CD14-positive monocyte (primary cell): ENCODE results near the gene AGAP1. TPM values are rescaled to one million over a fixed set of nuclear protein-coding genes. Genes with fewer than 3 reads are reported as not detected.
A peak's percentile ranks its signal among the peaks of the same experiment; 100 is the strongest.

Source experiments
- DNase-seq, 3 donors: peaks; one replicate each; pipeline ENCODE4 v3.0.0-alpha.2; 2011 to 2022
- H2AFZ ChIP-seq: 2 replicates; pipeline ENCODE4 v1.6.0; 2012; ENCODE audit warnings: mild to moderate bottlenecking, low read depth, low read length, inconsistent platforms; ENCODE audit not compliant: insufficient read depth, poor library complexity, severe bottlenecking
- H3K27ac ChIP-seq, 2 donors: 1 replicate in 1 of 2; 2 replicates in 1 of 2; pipeline ENCODE4 v1.5.1; 2012 to 2013; ENCODE audit warnings: low read length in 2 of 2, control low read depth in 1 of 2, inconsistent platforms in 1 of 2, low read depth in 1 of 2, mild to moderate bottlenecking in 1 of 2
- H3K27me3 ChIP-seq, 2 donors: one replicate each; pipeline versions ENCODE4 v1.6.0 to v1.6.1; 2011 to 2013; ENCODE audit warnings: low read length in 2 of 2; ENCODE audit not compliant: control insufficient read depth in 2 of 2, insufficient read depth in 2 of 2
- H3K36me3 ChIP-seq, 2 donors: replicated peaks in 1 of 2; 1 replicate in 1 of 2; 2 replicates in 1 of 2; pipeline versions ENCODE4 v1.5.1 to v1.6.1; 2012 to 2013; ENCODE audit warnings: low read length in 2 of 2, control low read depth in 1 of 2, inconsistent platforms in 1 of 2, mild to moderate bottlenecking in 1 of 2; ENCODE audit not compliant: insufficient read depth in 2 of 2, control insufficient read depth in 1 of 2
- H3K4me1 ChIP-seq, 2 donors: 1 replicate in 1 of 2; 2 replicates in 1 of 2; pipeline versions ENCODE4 v1.5.1 to v1.6.1; 2012 to 2013; ENCODE audit warnings: low read length in 2 of 2, control low read depth in 1 of 2, inconsistent platforms in 1 of 2, mild to moderate bottlenecking in 1 of 2, moderate library complexity in 1 of 2; ENCODE audit not compliant: insufficient read depth in 2 of 2, control insufficient read depth in 1 of 2
- H3K4me2 ChIP-seq: replicated peaks from 2 replicates; pipeline ENCODE3; 2012; ENCODE audit warnings: low read length, moderate library complexity, mild to moderate bottlenecking; ENCODE audit not compliant: poor library complexity, severe bottlenecking; ENCODE audit errors: extremely low read depth
- H3K4me3 ChIP-seq, 3 experiments: fragments of 200-600 bp in 1 of 3; sonication (generic) in 1 of 3; replicated peaks in 1 of 3; 1 replicate in 2 of 3; 2 replicates in 1 of 3; pipeline ENCODE4 v1.5.1; 2011 to 2013; ENCODE audit warnings: low read length in 3 of 3, mild to moderate bottlenecking in 3 of 3, control low read depth in 2 of 3, low read depth in 2 of 3, inconsistent platforms in 1 of 3, moderate library complexity in 1 of 3
- H3K79me2 ChIP-seq: 2 replicates; pipeline ENCODE4 v1.6.0; 2012; ENCODE audit warnings: mild to moderate bottlenecking, control low read depth, inconsistent platforms, low read length, moderate library complexity; ENCODE audit not compliant: insufficient read depth
- H3K9ac ChIP-seq: 2 replicates; pipeline ENCODE4 v1.6.0; 2017; ENCODE audit warnings: low read length, mild to moderate bottlenecking; ENCODE audit not compliant: insufficient read depth, poor library complexity, severe bottlenecking
- H3K9me3 ChIP-seq, 2 donors: replicated peaks in 1 of 2; 1 replicate in 1 of 2; 2 replicates in 1 of 2; pipeline versions ENCODE4 v1.5.1 to v1.6.1; 2012 to 2013; ENCODE audit warnings: low read length in 2 of 2, control low read depth in 1 of 2; ENCODE audit not compliant: control insufficient read depth in 1 of 2, insufficient read depth in 1 of 2
- H4K20me1 ChIP-seq: 2 replicates; pipeline ENCODE4 v1.6.0; 2012; ENCODE audit warnings: mild to moderate bottlenecking, low read length, control low read depth, moderate library complexity; ENCODE audit not compliant: insufficient read depth
- H3K27ac Mint-ChIP-seq, 7 donors: one replicate each; pipeline ENCODE4 v1.8.0; 2020; ENCODE audit warnings: mild to moderate bottlenecking in 7 of 7, mixed read lengths in 7 of 7, moderate library complexity in 6 of 7, inconsistent platforms in 2 of 7
- H3K27me3 Mint-ChIP-seq, 3 donors: one replicate each; pipeline ENCODE4 v1.8.0; 2021 to 2022; ENCODE audit warnings: low read depth in 3 of 3, mild to moderate bottlenecking in 3 of 3, mixed read lengths in 3 of 3, moderate library complexity in 3 of 3, inconsistent platforms in 1 of 3
- H3K36me3 Mint-ChIP-seq, 2 donors: one replicate each; pipeline ENCODE4 v1.8.0; 2020; ENCODE audit warnings: mixed read lengths in 2 of 2, inconsistent platforms in 1 of 2, mild to moderate bottlenecking in 1 of 2
- H3K4me1 Mint-ChIP-seq: one replicate; pipeline ENCODE4 v1.8.0; 2020; ENCODE audit warnings: mild to moderate bottlenecking, mixed read lengths
- H3K4me3 Mint-ChIP-seq, 2 donors: one replicate each; pipeline ENCODE4 v1.8.0; 2020; ENCODE audit warnings: mild to moderate bottlenecking in 2 of 2, mixed read lengths in 2 of 2, moderate library complexity in 1 of 2
- H3K9me3 Mint-ChIP-seq, 7 donors: one replicate each; pipeline ENCODE4 v1.8.0; 2020 to 2022; ENCODE audit warnings: mixed read lengths in 7 of 7, mild to moderate bottlenecking in 6 of 7, moderate library complexity in 6 of 7, inconsistent platforms in 2 of 7
- CTCF ChIP-seq: fragments of 200-600 bp; IDR thresholded peaks from one replicate; pipeline ENCODE4 v1.8.0; 2022; ENCODE audit warnings: antibody characterized with exemption, mild to moderate bottlenecking
- WGBS: methylation state at CpG from one replicate; pipeline ENCODE4 v1.1.5; 2013; ENCODE audit warnings: missing lambda C conversion rate; ENCODE audit not compliant: insufficient coverage; 5-methylcytosine and 5-hydroxymethylcytosine counted together
- intact Hi-C, 2 donors: fragments of 100-400 bp; cut with micrococcal nuclease; formaldehyde crosslinking; loops; one replicate each; pipeline versions ENCODE4 v1.15.0 to v1.15.1; 2023
- polyA plus RNA-seq, 3 donors: library from polyadenylated mRNA; depleted of rRNA in 1 of 3; unstranded in 2 of 3; stranded (reverse) in 1 of 3; fragments of 300-500 nt in 2 of 3; fragments of >200 nt in 1 of 3; fragmentation: Illumina TruSeq in 2 of 3; gene quantifications; 1 replicate in 2 of 3; 2 replicates in 1 of 3; pipeline ENCODE4 v1.2.3, GENCODE V29; 2012 to 2021

The AGAP1 gene
- polyA plus RNA-seq, 3 donors = 0.12 TPM; not detected in 2

DNA sequence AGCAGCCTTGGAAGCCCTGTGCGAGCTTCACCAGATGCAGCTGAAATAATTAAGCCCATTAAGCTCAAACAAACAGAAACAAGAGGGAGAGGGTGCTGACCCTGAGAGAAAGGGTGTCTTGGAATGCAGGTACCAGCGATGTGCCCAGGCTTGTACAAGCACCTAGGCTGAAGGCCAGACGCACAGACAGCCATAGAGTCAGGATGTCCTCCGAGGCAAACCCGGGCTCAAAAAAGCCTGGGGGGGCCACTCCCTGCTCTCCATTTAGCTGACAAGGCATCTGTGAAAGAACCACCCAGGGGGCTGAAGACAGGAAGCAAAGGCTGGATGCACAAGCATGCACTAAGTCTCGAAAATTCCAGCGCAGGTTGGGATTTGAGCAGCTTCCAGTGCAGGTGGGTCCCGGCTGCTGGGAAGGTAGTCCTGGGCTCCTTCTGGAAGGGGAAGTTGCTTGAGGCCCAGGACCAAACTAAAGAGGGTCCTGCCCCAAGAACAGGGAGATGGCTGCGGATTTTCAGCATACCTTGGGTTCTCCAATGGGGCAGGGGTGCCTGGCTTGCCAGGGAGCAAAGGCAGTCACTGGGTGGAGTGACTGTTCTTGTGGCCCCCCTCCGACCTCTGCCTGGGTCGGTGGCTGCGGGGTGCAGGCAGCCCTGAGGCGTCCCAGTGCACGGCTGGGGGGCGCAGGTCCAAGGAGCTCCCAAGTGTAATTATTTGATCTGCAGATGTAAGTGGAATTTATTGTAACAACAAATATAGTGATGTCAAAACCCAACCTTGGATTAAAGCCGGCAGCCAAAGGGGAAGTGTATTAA lies 668.4 kb downstream of the AGAP1 start:
- no peak for TF ChIP-seq CTCF
- Histone ChIP-seq H3K9ac (no peak overlapping the region), H3K4me3 (no peak overlapping the region), H3K79me2 (no peaks in the 10 kb centered on the region), H3K9me3 (peaks cover 4 to 20% of the 10 kb centered on the region in 2 donors), H4K20me1 (no peaks in the 10 kb centered on the region), H3K4me1 (no peaks in the 10 kb centered on the region), H3K27ac (no peak overlapping the region), H2AFZ (no peak overlapping the region), H3K4me2 (no peak overlapping the region), H3K27me3 (peaks cover 37 to 96% of the 10 kb centered on the region in 2 donors), H3K36me3 (no peaks in the 10 kb centered on the region)
- peaks cover 0 to 17% (median 4%) of the 10 kb centered on the region in 7 donors for H3K9me3 Mint-ChIP-seq
- 43% methylated on average over 11 of the region's 16 CpGs for WGBS
- no peak overlapping the region for H3K27ac Mint-ChIP-seq
- DNase-seq = no peak
- H3K4me3 Mint-ChIP-seq = peak overlapping the region in 1 of 2 donors; percentile 65
- H3K27me3 Mint-ChIP-seq = peaks cover 86 to 97% (median 87%) of the 10 kb centered on the region in 3 donors
- intact Hi-C loops = no loop called here
- H3K4me1 Mint-ChIP-seq = peaks cover 8% of the 10 kb centered on the region
- H3K36me3 Mint-ChIP-seq = no peaks in the 10 kb centered on the region

DNA sequence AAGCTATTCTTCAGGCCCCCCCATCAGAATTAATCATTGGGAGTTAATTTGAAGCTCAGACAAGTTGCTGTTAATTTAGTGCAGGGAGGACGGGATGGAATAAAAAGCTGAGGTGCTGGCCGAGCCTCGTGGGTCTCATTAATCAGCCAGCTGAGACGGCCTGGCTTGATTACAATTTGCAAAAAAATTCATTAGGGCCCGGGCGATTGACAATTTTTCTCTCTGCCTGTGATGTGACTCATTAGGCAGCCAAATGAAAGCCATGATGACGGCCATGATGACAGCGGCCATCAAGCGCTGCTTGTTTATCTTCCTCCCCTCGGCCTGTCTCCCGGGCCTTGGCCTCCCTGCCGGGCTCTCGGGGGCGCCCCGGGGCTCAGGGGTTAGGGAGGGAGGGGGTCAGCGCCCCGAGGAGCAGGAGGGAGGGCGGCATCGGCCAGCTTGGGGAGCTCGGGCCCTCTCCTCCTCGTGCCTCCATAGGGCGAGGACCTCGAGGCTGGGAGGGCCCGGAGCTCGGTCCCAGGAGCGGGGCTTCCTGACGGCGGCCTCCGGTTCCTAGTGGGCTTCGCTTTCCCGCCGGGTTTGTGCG lies 669.1 kb downstream of the AGAP1 start:
- no peak for TF ChIP-seq CTCF
- intact Hi-C loops = no loop called here
- H4K20me1 ChIP-seq = no peaks in the 10 kb centered on the region
- Mint-ChIP-seq H3K27ac (no peak overlapping the region), H3K36me3 (no peaks in the 10 kb centered on the region), H3K9me3 (peaks cover 0 to 17% (median 4%) of the 10 kb centered on the region in 7 donors), H3K4me1 (peaks cover 8% of the 10 kb centered on the region), H3K4me3 (peak overlapping the region in 1 of 2 donors; percentile 53), H3K27me3 (peaks cover 87 to 95% (median 88%) of the 10 kb centered on the region in 3 donors)
- H3K4me1 ChIP-seq = no peaks in the 10 kb centered on the region
- no peak for DNase-seq
- H3K79me2 ChIP-seq = no peaks in the 10 kb centered on the region
- no peak overlapping the region for H3K4me2 ChIP-seq
- no peak overlapping the region for H3K9ac ChIP-seq
- H3K27me3 ChIP-seq = peaks cover 37 to 89% of the 10 kb centered on the region in 2 donors
- no peak overlapping the region for H2AFZ ChIP-seq
- H3K9me3 ChIP-seq = peaks cover 4 to 20% of the 10 kb centered on the region in 2 donors
- no peak overlapping the region for H3K4me3 ChIP-seq
- H3K27ac ChIP-seq = no peak overlapping the region
- WGBS = 13% methylated on average over 33 of the region's 33 CpGs
- no peaks in the 10 kb centered on the region for H3K36me3 ChIP-seq
